ENCODE results near the gene AAR2. TPM values are rescaled to one million over a fixed set of nuclear protein-coding genes. Genes with fewer than 3 reads are reported as not detected.

The AAR2 gene
- total RNA-seq, 1 experiment from 2014 or later: 26.1 TPM

DNA sequence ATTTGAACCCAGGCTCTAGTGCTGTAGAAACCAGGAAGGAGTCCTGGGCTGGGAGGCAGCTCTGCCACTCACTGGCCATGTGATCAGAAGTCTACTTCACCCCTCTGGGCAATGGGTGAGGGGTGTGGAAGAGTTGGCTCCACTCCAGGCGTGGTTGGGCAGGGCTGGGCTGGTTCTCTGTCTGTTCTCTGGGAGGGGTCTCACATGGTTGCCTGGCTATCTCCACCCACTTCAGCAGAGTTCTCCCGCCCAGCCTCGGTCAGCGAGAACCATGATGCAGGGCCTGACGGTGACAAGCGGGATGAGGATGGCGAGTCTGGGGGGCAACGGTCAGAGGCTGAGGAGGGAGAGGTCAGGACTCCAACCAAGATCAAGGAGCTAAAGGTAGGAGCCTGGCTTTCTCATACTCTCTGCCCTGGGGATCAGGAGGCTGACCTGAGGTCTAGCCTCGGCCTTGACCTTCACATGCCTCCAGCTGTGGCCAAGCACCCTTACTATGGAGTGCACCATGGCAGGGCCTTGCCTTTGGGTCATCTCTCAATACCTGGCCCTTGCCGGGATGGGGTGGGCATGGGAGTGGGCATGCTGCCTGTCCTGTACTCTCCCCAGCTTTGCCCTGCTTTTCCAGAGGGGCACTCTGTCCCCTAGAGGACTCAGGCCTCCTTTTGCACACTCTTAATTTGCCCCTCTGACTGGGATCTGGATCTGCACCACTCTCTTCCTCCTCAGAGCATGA lies 42.1 kb upstream of the AAR2 start:
- no peaks in the 10 kb centered on the region for H3K4me1 ChIP-seq (ENCODE audit: control insufficient read depth, insufficient read depth, low read length)
- ChIA-PET CTCF (no interaction called here), POLR2A (no interaction called here)
- ATAC-seq (no peak), DNase-seq (ENCODE audit: low read depth, low spot score) (no peak)
- intact Hi-C loops (cut with micrococcal nuclease; ENCODE audit: unreplicated experiment) (no loop called here), in situ Hi-C loops (cut with HindIII; ENCODE audit: low pct_unique_long_range_greater_than_20kb, low sequenced_read_pairs) (no loop called here)
- no peaks in the 10 kb centered on the region for H3K9me3 ChIP-seq (ENCODE audit: control insufficient read depth, insufficient read depth, low read depth, low read length)
- H3K4me3 ChIP-seq (ENCODE audit: low read depth in 2 of 2, low read length in 2 of 2): no peak overlapping the region
- no peaks in the 10 kb centered on the region for H3K36me3 ChIP-seq (ENCODE audit: control insufficient read depth, insufficient read depth, low read length)
- TF ChIP-seq TCF7L2 (IDR thresholded peaks at IDR 0.05; ENCODE audit: low read depth, low read length) (no peak), POLR2AphosphoS5 (IDR thresholded peaks at IDR 0.05; ENCODE audit: low read depth, low read length) (no peak), SIN3A (IDR thresholded peaks at IDR 0.05; ENCODE audit: borderline replicate concordance, insufficient read depth, low read depth, low read length) (no peak)
- TF ChIP-seq, protein P1, sequence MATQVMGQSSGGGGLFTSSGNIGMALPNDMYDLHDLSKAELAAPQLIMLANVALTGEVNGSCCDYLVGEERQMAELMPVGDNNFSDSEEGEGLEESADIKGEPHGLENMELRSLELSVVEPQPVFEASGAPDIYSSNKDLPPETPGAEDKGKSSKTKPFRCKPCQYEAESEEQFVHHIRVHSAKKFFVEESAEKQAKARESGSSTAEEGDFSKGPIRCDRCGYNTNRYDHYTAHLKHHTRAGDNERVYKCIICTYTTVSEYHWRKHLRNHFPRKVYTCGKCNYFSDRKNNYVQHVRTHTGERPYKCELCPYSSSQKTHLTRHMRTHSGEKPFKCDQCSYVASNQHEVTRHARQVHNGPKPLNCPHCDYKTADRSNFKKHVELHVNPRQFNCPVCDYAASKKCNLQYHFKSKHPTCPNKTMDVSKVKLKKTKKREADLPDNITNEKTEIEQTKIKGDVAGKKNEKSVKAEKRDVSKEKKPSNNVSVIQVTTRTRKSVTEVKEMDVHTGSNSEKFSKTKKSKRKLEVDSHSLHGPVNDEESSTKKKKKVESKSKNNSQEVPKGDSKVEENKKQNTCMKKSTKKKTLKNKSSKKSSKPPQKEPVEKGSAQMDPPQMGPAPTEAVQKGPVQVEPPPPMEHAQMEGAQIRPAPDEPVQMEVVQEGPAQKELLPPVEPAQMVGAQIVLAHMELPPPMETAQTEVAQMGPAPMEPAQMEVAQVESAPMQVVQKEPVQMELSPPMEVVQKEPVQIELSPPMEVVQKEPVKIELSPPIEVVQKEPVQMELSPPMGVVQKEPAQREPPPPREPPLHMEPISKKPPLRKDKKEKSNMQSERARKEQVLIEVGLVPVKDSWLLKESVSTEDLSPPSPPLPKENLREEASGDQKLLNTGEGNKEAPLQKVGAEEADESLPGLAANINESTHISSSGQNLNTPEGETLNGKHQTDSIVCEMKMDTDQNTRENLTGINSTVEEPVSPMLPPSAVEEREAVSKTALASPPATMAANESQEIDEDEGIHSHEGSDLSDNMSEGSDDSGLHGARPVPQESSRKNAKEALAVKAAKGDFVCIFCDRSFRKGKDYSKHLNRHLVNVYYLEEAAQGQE (IDR thresholded peaks at IDR 0.05; ENCODE audit: insufficient read depth in 1 of 2, low read depth in 2 of 2, low read length in 1 of 2): no peak
- TF ChIP-seq, protein P2, sequence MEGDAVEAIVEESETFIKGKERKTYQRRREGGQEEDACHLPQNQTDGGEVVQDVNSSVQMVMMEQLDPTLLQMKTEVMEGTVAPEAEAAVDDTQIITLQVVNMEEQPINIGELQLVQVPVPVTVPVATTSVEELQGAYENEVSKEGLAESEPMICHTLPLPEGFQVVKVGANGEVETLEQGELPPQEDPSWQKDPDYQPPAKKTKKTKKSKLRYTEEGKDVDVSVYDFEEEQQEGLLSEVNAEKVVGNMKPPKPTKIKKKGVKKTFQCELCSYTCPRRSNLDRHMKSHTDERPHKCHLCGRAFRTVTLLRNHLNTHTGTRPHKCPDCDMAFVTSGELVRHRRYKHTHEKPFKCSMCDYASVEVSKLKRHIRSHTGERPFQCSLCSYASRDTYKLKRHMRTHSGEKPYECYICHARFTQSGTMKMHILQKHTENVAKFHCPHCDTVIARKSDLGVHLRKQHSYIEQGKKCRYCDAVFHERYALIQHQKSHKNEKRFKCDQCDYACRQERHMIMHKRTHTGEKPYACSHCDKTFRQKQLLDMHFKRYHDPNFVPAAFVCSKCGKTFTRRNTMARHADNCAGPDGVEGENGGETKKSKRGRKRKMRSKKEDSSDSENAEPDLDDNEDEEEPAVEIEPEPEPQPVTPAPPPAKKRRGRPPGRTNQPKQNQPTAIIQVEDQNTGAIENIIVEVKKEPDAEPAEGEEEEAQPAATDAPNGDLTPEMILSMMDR (IDR thresholded peaks at IDR 0.05): no peak
- BruUV-seq (replicated peaks): no TSS peak
- no peak overlapping the region for H3K27ac ChIP-seq (ENCODE audit: low read length)
- H3K27me3 ChIP-seq (ENCODE audit: control insufficient read depth, insufficient read depth, low read length): no peaks in the 10 kb centered on the region; the same call in none of the 2 replicates

DNA sequence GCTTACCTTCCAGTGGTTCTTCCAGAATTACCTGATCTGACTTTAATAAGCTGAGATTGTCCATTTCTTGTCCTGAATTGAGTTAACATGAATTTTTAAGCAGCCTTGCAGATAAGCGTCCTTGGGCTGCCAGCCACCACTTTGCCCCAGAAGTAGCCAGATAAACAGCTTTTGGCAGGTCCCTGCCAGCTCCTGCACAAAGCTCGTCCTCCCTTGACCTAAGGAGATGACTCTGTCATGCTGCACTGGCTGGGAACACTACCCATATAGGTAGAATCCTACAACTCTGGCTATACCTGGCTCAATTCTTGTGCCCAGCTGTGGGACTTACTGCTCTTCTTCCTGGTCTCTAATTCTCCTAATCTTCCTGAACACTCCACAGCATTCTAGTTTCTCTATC lies 39.6 kb upstream of the AAR2 start:
- H3K27ac ChIP-seq (ENCODE audit: low read length): no peak overlapping the region
- intact Hi-C loops (cut with micrococcal nuclease; ENCODE audit: unreplicated experiment) (no loop called here), in situ Hi-C loops (cut with HindIII; ENCODE audit: low pct_unique_long_range_greater_than_20kb, low sequenced_read_pairs) (no loop called here)
- no peak overlapping the region for H3K4me3 ChIP-seq (ENCODE audit: low read depth in 2 of 2, low read length in 2 of 2)
- no peaks in the 10 kb centered on the region for H3K9me3 ChIP-seq (ENCODE audit: control insufficient read depth, insufficient read depth, low read depth, low read length)
- no peaks in the 10 kb centered on the region; the same call in none of the 2 replicates for H3K27me3 ChIP-seq (ENCODE audit: control insufficient read depth, insufficient read depth, low read length)
- no TSS peak for BruUV-seq (replicated peaks)
- TF ChIP-seq POLR2AphosphoS5 (IDR thresholded peaks at IDR 0.05; ENCODE audit: low read depth, low read length): no peak
- TF ChIP-seq, protein P2 (IDR thresholded peaks at IDR 0.05): no peak
- TF ChIP-seq, protein P1 (IDR thresholded peaks at IDR 0.05; ENCODE audit: insufficient read depth in 1 of 2, low read depth in 2 of 2, low read length in 1 of 2): no peak
- TF ChIP-seq SIN3A (IDR thresholded peaks at IDR 0.05; ENCODE audit: borderline replicate concordance, insufficient read depth, low read depth, low read length): no peak
- no peak for TF ChIP-seq TCF7L2 (IDR thresholded peaks at IDR 0.05; ENCODE audit: low read depth, low read length)
- ChIA-PET POLR2A (interaction anchor here (0.6 kb wide), 1 partner anchor 237 kb away, joined by 3 read pairs; no protein-coding TSS in a partner anchor), CTCF (interaction anchor here (1.3 kb wide), 1 partner anchor 204 kb away, joined by 3 read pairs; no protein-coding TSS in a partner anchor)
- ATAC-seq (no peak), DNase-seq (ENCODE audit: low read depth, low spot score) (no peak)
- H3K4me1 ChIP-seq (ENCODE audit: control insufficient read depth, insufficient read depth, low read length): no peaks in the 10 kb centered on the region
- no peaks in the 10 kb centered on the region for H3K36me3 ChIP-seq (ENCODE audit: control insufficient read depth, insufficient read depth, low read length)

Measured in Panc1 (cell line).